GM19328 (cell line): ENCODE results near the gene ADAM19.

ENCODE experiments used
- ATAC-seq: cut with Tn5 transposase; IDR thresholded peaks from one replicate; pipeline ENCODE4 v1.9.1; 2021; ENCODE audit warnings: mild to moderate bottlenecking, moderate library complexity; ENCODE audit not compliant: unreplicated experiment

Gene ADAM19

GRCh38 chr5:157544623-157544989, 31.0 kb downstream of the ADAM19 start:
- no peak for ATAC-seq

GRCh38 chr5:157543825-157544622, 31.6 kb downstream of the ADAM19 start:
- ATAC-seq, result no peak

GRCh38 chr5:157542282-157543000, 33.1 kb downstream of the ADAM19 start:
- no peak for ATAC-seq

DNA sequence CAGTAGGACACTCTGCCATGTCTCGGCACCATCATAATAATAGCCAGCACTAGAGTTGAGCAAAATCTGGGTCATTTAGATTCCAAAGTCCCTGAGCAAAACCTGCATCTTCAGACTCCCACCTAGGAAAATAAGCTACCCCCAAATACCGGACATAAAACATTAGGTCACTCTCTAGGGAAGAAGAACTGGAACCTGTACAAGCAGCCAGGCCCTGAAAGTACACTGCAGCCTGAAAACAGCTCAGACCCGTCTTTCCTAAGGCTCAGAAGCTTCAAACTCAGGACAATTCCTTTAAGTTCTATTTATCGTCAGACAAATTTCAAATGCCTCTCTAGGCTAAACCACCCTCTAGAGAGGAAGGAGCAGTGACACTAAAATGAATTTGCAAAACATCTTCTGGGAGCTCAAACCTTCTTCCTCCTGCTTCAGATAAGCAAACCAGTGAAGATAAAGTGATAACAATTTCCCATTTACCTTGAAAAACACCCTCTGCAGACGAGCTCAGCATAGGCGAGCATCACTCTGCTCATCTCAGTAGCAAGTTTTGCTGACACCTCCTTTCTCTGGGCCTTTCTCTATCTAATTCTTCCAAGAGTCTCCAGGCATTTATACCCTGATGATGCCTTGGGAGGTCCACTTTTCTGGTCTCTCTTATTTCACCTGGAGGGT, 34.0 kb downstream of the ADAM19 start:
- peak; percentile 0 for ATAC-seq

DNA sequence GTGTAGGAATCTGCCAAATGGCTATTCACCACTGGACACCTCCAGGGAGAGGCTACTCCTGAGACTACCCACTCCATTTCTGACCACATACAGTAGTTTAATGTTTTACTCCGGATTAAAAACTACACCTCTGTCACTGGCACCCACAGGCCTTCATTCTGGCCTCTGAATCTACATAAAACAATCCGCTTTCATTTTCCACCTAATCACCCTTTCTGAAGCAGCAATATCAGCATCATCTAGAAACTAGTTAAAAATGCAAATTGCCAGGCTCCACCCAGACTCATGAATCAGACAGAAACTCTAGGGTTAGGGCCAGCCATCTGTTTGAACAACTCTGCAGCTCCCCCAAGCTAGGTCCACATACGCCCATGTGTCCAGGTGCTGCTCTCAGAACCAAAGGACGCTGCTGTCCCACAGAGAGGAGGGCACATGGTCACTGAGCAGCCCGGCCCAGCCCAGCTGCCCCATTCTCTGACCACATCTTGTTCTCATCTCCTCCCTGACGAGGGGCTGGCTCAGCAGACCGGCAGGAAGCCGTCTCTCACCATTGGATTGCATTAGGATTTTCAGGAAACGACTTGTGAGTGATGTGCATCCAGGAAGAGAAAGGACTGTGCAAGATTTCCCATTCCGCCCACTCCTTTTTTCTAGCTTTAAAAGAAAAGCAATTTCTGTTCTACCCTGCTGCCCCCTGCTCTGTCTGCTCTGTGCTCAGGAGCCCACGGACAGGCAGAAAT, 34.7 kb downstream of the ADAM19 start:
- ATAC-seq, result peak; percentile 90

DNA sequence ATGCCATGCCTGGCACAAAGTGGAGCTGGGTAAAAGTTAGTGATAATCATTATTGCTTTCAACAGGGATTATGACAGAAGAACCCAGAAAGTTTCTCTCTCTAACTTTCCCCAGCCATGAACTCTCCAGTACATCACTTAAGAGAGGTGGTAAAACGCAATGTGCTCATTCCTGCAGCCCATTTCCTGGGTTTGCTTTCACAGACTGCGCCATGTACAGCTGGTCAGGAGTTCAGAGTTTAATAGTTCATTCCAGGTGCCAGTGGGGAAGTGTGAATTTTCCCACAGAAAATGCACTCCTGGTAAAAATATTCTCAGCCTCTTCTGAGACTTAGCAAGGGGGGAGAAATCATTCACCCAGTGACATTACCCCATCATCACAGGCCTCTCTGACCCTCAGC, 35.5 kb downstream of the ADAM19 start:
- no peak for ATAC-seq

GRCh38 chr5:157539503-157540022, 36.0 kb downstream of the ADAM19 start:
- ATAC-seq, result no peak

DNA sequence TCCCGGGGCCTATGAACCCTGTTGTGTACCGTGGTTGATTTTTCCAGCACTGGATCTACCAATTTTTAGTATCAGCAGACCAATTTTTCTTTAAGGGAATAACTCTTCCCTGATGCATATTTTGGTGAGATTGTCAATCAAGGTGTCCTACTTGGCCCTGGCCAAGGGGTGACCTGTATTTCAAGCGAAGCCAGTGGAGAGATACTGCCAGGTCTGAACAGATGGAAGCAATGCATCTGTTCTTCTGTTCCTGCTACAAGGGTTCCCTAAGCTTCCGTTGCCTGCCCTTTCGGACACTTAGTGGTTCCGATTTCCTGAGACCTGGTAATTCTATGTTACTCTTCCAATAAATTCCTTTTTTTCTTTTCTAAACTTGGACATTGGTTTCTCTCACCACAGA, 37.3 kb downstream of the ADAM19 start:
- ATAC-seq, result no peak

- ATAC-seq, result no peak
Measured at GRCh38 chr5:157535042-157535865, 40.3 kb downstream of the ADAM19 start.

DNA sequence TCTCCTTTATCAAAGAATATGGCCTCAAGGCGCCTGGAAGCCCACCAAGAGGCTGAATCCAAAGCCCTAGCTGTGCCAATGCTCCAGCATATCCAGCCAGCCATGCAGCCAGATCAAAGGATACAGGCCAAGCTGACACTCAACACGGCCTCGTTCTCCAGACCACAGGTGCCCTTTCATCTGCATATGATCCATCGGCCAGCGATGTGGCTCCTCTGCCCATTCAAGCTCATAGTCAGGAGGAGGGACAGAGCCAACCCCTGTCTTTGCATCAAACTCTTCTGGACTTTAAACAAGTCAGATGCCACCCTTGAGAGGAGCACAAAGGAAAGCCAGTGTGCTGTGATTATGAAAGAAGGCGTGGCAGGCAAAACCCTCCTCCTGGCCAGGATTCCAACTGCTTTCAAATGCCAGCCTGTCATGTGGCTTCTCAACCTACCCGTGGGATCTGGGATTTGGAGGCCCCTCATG, 42.5 kb downstream of the ADAM19 start:
- no peak for ATAC-seq

- no peak for ATAC-seq
Measured at GRCh38 chr5:157532022-157532421, 43.6 kb downstream of the ADAM19 start.

DNA sequence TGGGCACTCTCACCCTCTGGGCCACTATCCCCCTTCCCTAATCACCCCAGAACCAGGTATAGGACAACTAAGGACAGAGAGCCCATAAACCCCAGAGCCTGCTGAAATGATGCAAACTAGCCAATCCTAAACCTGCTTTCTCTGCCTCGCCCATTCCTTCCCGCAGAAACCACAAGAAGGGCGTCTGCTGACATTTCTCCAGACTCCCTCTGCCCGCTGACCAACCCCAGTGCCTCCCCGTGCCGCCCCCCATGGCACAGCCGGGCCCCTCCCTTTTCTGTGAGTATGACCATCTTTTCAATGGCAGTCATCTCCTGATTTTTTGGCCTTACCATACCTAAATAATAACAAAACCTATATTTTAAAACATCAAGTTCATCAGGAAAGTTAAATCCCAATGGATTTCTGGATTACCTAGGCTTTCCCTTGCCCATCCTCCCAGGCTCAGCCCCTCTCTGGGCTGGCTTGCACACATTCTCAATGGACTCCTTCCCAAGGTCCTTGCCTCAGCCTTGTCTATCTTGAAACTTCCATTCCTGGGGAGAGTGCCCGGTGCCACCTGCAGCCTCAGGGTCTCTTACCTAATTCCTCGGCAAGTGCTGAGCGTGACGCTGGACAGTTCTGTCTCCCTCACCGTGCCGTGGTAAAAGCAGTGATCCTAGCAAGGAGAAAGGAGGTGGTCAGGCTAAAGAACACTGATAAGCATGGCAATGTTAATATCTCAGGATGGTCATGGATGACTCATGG, 45.2 kb downstream of the ADAM19 start:
- ATAC-seq, result no peak

GRCh38 chr5:157529002-157529401, 46.6 kb downstream of the ADAM19 start:
- ATAC-seq, result no peak

DNA sequence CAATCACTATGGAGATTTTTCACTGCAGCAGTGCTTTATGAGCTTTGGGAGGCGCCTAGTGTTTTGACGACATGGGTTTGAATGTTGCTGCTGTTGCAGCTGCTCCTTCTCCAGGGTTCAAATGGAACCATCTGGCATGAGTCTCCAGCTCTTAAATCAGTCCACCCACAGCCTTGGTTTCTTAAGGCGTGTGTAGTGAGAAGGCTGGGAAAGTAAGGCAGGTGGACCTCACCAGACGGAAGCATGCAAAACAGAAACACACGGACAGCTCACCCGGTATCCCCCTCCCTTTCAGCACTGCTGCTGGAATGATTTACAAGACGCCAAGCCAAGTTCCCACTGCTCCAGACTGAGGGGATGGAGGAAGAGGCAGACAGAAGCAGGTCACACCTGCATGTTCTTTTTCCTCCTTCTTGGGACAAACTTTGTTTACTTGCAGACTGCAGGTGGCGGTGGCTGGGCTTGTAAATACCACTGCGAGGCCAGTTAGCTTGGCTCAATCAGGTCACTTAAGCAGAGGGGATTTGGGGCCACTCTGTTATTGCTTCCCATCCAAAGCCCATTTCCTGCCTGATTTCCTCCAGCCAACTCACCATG, 47.4 kb downstream of the ADAM19 start:
- ATAC-seq, result no peak

DNA sequence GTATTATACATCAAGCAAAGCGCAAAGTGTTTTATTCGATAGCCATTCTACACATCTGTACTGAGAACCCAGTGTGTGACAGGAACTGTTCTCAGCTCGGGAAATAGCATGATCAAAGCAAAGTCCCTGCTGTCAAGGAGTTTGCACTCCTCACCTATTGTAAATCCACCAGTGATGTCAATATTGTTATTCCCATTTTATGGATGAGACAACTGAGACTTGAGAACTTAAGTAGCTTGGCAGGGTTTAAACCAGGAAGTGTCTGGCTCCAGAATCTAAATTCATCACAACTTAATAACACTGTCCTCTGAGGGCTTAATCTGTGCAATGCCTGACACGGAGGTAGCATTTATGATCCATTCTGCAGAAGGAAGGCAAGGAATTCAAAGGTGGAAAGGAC, 50.7 kb downstream of the ADAM19 start:
- ATAC-seq, result no peak

GRCh38 chr5:157523976-157524375, 51.6 kb downstream of the ADAM19 start:
- no peak for ATAC-seq

DNA sequence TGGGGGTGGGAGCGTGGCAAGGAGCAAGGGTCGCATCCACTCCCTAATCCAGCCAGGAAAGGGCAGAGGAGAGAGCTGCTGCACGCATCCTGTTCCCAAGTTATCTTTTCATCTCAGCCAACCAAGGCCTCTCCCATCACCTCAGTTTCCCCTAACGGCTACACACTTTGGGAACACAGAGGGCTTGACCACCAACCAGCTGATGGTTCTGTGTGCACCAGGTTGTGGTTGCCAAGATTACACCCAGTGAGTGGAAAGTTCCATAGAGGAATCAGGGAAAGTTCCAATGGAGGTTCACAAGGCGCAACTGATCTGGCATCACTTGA, 53.9 kb downstream of the ADAM19 start:
- no peak for ATAC-seq

- ATAC-seq, result no peak
Measured at GRCh38 chr5:157520911-157521703, 54.5 kb downstream of the ADAM19 start.
